Measurements from ENCODE around the gene CCDC7.
"Not testable (repeated sequence)": the region's sequence is repeated elsewhere in the genome, so short reads cannot be mapped to it uniquely, and the experiment has no call there.

Gene CCDC7

GRCh38 chr10:32893916-32894664, 448.1 kb downstream of the CCDC7 start:
- in situ Hi-C loops (cut with HindIII; ENCODE audit: low pct_ligation_motif_present, low pct_unique_long_range_greater_than_20kb, low sequenced_read_pairs) = no loop called here

GRCh38 chr10:32895200-32895968, 449.4 kb downstream of the CCDC7 start:
- DNase-seq; in situ Hi-C loops (cut with HindIII; ENCODE audit: low pct_ligation_motif_present, low pct_unique_long_range_greater_than_20kb, low sequenced_read_pairs): not testable (repeated sequence)

More at GRCh38 chr10:32893916-32894664, 448.1 kb downstream of the CCDC7 start:
- no peak for DNase-seq

GRCh38 chr10:32901815-32902214, 455.9 kb downstream of the CCDC7 start:
- DNase-seq = no peak
- in situ Hi-C loops (cut with HindIII; ENCODE audit: low pct_ligation_motif_present, low pct_unique_long_range_greater_than_20kb, low sequenced_read_pairs) = no loop called here

- in situ Hi-C loops (cut with HindIII; ENCODE audit: low pct_ligation_motif_present, low pct_unique_long_range_greater_than_20kb, low sequenced_read_pairs) = no loop called here
- no peak for DNase-seq
Observed at GRCh38 chr10:32905466-32905865, 459.5 kb downstream of the CCDC7 start.

GRCh38 chr10:32906595-32906994, 460.7 kb downstream of the CCDC7 start:
- in situ Hi-C loops (cut with HindIII; ENCODE audit: low pct_ligation_motif_present, low pct_unique_long_range_greater_than_20kb, low sequenced_read_pairs) = no loop called here

GRCh38 chr10:32909456-32909855, 463.5 kb downstream of the CCDC7 start:
- in situ Hi-C loops (cut with HindIII; ENCODE audit: low pct_ligation_motif_present, low pct_unique_long_range_greater_than_20kb, low sequenced_read_pairs) = no loop called here
- no peak for DNase-seq

More at GRCh38 chr10:32906595-32906994, 460.7 kb downstream of the CCDC7 start:
- no peak for DNase-seq

DNA sequence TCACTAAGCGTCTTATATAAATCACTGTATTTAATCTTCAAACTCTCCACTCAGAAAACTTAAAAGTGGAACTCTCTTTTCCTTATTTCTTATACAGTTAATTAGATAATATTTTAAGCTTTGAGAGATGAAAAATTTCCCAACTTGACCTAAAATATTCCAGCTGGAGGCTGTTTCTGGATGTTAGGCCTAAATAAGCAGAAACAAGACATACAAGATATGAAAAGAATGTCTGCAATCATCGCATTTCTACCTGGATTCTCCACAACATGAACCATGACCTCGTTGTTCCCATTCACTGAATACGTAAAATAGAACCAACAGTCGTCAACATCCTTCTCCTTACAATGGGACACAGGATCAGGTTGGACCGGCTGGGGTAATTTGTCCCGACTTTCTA, 464.0 kb downstream of the CCDC7 start:
- in situ Hi-C loops (cut with HindIII; ENCODE audit: low pct_ligation_motif_present, low pct_unique_long_range_greater_than_20kb, low sequenced_read_pairs); DNase-seq: not testable (repeated sequence)

DNA sequence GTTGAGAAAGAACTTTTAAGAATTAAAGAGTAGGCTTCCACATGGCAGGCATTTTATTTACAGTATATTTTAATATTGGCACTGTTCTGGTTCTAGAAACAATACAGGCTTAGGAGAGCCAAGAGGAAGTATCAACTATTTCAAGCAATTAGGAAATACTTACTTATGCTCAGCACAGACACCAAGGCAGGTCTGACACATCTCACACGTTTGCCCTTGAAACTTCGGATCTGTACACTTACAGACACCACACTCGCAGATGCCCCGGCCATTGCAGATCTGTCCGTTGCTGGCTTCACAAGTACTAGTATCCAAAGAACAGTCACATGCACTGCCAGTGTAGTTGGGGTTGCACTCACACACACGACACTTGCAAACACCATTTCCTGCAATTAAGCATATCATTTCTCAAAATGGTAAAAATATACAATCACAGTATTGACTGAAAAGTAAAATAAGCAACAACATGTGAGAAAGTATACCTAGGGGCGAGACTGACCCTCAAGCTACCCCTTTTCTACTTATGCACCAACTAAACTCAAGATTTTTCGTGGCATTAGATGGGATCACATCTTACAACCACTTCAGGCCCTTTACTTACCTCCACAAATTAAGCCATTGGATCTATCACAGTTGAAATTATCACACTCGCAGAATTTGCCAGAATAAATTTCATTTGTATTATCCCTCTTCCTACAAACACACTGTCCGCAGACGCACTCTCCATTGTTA, 465.5 kb downstream of the CCDC7 start:
- in situ Hi-C loops (cut with HindIII; ENCODE audit: low pct_ligation_motif_present, low pct_unique_long_range_greater_than_20kb, low sequenced_read_pairs) = no loop called here
- DNase-seq = no peak

- DNase-seq; in situ Hi-C loops (cut with HindIII; ENCODE audit: low pct_ligation_motif_present, low pct_unique_long_range_greater_than_20kb, low sequenced_read_pairs): not testable (repeated sequence)
Observed at GRCh38 chr10:32917817-32918216, 471.9 kb downstream of the CCDC7 start.

DNA sequence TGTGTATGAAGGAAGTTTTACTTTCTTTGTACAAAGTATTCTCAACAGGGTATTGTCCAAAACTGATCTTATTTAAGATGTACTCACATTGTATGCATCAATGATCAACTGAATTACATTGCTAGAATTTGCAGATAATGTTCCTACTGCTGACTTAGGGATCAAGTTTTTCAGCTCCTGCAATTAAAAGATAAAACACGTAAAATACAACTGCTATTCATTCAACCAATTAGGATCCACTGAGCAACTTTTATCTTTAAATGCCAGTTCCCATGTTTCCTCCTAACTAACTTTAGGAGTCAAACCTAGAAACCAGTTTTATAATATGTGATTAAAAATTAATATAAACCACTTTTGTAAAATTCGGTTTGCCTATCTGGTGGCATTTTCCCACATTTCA, 476.2 kb downstream of the CCDC7 start:
- in situ Hi-C loops (cut with HindIII; ENCODE audit: low pct_ligation_motif_present, low pct_unique_long_range_greater_than_20kb, low sequenced_read_pairs) = no loop called here
- no peak for DNase-seq

GRCh38 chr10:32923134-32923533, 477.2 kb downstream of the CCDC7 start:
- no peak for DNase-seq
- in situ Hi-C loops (cut with HindIII; ENCODE audit: low pct_ligation_motif_present, low pct_unique_long_range_greater_than_20kb, low sequenced_read_pairs) = no loop called here

DNA sequence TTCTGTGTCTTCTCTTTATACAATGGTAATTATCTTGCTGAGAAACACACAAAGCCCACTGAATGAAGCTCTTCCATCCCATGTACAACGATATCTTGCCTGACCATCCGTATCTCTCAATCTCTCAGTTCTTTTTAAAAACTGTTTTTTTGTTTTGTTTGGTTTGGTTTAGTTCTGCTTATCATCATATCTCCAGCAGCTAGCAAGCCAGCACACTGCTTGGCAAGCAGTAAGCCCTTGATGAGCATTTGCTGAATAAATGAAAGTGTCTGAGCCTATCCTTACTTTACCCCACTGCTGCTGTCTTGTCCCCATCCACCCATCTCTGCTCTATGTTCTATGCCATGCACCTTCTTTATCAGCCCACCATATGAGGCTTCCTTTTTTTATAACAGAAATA, 477.9 kb downstream of the CCDC7 start:
- in situ Hi-C loops (cut with HindIII; ENCODE audit: low pct_ligation_motif_present, low pct_unique_long_range_greater_than_20kb, low sequenced_read_pairs) = no loop called here
- no peak for DNase-seq
